ENCODE measurements around the gene VIL1. TPM values are rescaled to one million over a fixed set of nuclear protein-coding genes. Genes with fewer than 3 reads are reported as not detected.

The VIL1 gene
- total and polyA plus RNA-seq, 2 of the 8 experiments (the other 6 are each of a cell fraction or from before 2014, with no cell fraction given) = 6.2 to 7.0 TPM

DNA sequence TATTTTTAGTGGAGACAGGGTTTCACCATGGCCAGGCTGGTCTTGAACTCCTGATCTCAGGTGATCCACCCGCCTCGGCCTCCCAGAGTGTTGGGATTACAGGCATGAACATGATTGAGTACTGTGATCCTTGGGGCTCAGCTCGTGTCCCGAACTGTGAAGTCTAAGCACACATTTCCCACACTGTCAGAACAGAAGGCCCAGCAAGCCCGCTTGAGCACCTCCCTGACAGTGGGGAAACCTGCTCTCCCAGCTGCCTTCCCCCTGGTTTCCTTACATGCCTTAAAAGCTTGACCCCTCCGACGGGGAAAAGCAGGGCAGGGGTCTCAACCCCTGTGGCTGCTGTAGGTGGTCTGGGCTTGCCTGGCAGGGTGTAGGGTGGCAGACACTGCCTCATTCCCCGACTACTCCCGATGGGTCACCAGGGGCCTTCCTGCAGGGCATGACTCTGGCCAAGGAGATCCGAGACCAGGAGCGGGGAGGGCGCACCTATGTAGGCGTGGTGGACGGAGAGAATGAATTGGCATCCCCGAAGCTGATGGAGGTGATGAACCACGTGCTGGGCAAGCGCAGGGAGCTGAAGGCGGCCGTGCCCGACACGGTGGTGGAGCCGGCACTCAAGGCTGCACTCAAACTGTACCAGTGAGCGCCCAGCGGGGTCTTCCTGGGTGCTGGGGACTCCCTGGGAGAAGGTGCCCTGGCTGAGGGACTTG lies 10.1 kb downstream of the VIL1 start (continued):
- TF ChIP-seq KDM4A (IDR thresholded peaks at IDR 0.05; ENCODE audit: low read depth, low read length, severe bottlenecking) (no peak), CBX5 (IDR thresholded peaks at IDR 0.05; ENCODE audit: low read depth, low read length) (no peak), CEBPB (IDR thresholded peaks at IDR 0.05; ENCODE audit: low read depth, low read length) (no peak), SP4 (IDR thresholded peaks at IDR 0.05; ENCODE audit: low read length) (no peak), TAF1 (IDR thresholded peaks at IDR 0.05; ENCODE audit: low read depth, low read length) (no peak), NANOG (IDR thresholded peaks at IDR 0.05; ENCODE audit: insufficient read depth, low read depth, low read length, poor library complexity, severe bottlenecking) (no peak), MAX (IDR thresholded peaks at IDR 0.05) (no peak), TEAD4 (IDR thresholded peaks at IDR 0.05; ENCODE audit: low read depth, low read length) (no peak), KDM1A (IDR thresholded peaks at IDR 0.05; ENCODE audit: borderline replicate concordance, low read length) (no peak)
- TF ChIP-seq, protein P1, sequence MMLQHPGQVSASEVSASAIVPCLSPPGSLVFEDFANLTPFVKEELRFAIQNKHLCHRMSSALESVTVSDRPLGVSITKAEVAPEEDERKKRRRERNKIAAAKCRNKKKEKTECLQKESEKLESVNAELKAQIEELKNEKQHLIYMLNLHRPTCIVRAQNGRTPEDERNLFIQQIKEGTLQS (IDR thresholded peaks at IDR 0.05; ENCODE audit: insufficient read depth, low read depth, low read length) = no peak
